GM12801 (cell line): ENCODE results near the gene TBKBP1.

Experiments used
- TF ChIP-seq, protein P1 (sequence below): IDR thresholded peaks from one replicate; pipeline ENCODE4 v1.5.1; 2011; ENCODE audit warnings: control low read depth; ENCODE audit not compliant: insufficient read length; ENCODE audit errors: extremely low read depth

Gene TBKBP1

DNA sequence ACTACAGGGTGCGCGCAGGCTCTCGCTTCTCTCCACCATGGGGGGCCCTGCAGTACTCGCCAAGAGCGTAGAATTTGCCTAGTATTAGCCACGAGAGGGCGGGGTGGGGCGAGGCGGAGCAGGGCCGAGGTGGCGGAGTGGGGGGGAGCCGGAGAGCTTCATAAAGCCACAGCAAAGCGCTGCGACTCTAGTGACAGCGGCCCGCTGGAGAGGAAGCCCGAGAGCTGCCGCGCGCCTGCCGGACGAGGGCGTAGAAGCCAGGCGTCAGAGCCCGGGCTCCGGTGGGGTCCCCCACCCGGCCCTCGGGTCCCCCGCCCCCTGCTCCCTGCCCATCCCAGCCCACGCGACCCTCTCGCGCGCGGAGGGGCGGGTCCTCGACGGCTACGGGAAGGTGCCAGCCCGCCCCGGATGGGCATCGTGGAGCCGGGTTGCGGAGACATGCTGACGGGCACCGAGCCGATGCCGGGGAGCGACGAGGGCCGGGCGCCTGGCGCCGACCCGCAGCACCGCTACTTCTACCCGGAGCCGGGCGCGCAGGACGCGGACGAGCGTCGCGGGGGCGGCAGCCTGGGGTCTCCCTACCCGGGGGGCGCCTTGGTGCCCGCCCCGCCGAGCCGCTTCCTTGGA is 39.2 kb downstream of the TBKBP1 start, which contains the start of gene TBX21:
Gene TBX21, plus strand, starts transcription at position 190 of the 627 bp plus-strand sequence. Its CDS starts 219 bp downstream, at position 409.
- TF ChIP-seq, protein P1, sequence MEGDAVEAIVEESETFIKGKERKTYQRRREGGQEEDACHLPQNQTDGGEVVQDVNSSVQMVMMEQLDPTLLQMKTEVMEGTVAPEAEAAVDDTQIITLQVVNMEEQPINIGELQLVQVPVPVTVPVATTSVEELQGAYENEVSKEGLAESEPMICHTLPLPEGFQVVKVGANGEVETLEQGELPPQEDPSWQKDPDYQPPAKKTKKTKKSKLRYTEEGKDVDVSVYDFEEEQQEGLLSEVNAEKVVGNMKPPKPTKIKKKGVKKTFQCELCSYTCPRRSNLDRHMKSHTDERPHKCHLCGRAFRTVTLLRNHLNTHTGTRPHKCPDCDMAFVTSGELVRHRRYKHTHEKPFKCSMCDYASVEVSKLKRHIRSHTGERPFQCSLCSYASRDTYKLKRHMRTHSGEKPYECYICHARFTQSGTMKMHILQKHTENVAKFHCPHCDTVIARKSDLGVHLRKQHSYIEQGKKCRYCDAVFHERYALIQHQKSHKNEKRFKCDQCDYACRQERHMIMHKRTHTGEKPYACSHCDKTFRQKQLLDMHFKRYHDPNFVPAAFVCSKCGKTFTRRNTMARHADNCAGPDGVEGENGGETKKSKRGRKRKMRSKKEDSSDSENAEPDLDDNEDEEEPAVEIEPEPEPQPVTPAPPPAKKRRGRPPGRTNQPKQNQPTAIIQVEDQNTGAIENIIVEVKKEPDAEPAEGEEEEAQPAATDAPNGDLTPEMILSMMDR = no peak

DNA sequence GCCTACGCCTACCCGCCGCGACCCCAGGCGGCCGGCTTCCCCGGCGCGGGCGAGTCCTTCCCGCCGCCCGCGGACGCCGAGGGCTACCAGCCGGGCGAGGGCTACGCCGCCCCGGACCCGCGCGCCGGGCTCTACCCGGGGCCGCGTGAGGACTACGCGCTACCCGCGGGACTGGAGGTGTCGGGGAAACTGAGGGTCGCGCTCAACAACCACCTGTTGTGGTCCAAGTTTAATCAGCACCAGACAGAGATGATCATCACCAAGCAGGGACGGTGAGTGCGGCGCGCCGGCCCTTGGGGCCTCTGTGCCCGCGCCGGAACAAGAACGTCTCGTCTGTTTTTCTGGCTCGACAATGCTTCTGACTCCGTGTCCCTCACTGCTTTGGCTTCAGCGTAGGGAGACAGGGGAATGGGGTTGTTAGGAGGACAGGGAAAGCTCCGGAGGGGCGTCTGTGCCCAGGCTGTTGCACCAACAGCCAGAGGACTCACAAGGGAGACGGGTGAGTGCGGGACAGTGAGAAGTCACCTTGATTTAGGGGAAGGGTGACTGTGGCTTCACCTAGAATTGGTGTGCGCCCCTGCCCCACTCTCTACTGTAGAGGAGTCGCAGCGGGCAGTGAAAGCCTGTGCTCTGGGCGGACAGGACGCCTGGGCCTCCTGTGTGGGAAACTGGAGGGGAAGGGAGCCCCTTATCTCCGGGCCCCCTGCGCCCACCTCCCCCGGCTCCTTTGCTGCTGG is 39.9 kb downstream of the TBKBP1 start:
- TF ChIP-seq, protein P1 = no peak

DNA sequence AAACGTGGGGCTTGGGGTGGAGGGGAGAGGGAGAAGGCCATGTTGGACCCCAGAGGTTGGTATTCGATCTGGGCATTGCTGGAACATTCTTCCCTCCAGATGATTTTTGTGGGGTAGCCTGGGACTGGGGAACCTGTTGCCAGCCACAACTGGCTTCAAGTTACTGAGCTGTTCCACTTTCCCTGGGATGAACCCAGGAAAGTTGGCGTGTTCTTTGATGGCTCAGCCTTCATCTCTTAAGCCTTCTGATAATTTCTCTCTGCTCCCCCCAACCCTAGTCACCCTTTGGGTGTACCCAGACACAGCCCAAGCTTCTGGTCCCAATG is 41.1 kb downstream of the TBKBP1 start:
- TF ChIP-seq, protein P1 = no peak

DNA sequence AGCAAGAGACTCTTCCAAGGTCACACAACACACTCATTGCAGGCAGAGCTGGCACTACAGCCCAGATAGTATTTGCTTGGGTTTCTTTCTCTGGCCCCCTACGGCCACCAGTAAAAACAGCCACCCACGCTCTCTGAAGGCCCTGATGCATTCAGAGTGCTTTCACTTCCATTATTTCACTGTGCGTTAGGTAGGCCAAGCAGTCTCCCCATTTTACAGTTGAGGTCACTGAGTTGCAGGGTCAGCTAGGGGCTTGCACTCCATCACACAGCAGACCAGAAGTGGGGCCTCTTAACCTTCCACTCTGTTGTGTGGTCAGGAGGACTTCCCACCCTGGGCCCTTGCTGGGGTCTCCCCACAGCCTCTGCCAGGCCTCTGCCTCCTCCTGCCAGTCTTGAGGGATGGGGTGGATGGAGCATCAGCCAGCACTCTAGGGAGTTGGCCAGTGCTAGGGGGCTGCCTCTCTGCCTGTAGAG is 41.6 kb downstream of the TBKBP1 start:
- TF ChIP-seq, protein P1 = no peak

DNA sequence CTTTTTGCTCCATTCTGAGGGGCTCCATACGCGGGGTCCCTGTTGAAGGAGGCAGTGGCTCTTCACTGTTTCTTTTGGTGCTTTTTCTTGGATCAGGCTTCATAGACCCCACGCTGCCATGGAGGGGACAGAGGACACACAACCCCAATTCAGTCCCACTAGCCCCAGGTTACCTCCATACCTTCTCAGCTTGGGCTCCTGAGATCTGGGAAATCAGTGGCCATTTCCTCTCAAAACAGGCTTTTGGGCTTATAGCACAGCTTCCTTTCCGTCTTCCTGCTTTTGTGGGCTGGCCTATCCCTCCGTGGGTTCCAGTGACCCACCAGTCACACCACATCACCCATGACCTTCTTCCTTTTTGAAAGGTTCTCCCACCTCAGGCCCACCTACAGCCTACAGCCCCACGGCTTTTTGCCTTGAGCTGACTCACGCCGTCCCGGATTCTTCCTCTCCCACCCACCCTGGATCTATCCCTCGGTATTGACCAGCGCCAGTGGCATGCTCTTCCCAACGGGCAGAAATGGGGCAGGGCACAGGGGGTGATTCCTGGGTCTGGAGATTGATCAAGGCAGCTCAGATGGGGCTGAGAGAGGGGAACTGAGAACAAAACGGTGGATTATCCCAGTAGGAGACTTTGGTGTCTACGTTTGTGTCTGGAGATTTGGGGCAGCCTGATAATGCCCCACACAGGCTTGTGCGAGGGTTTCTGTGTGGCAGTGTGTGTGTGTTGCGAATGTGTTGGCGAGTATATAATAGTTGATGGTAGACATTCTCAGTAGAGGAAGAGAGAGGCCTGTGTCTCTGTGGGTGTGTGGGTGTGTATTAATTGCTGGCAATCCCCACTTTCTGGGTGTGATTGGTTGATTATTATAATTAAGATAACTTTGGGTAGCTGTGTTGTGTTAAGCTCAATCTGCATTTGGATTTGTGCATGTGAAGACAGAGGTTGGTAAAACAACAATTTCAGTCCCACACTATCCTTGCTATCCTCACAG is 42.8 kb downstream of the TBKBP1 start:
- TF ChIP-seq, protein P1 = no peak

DNA sequence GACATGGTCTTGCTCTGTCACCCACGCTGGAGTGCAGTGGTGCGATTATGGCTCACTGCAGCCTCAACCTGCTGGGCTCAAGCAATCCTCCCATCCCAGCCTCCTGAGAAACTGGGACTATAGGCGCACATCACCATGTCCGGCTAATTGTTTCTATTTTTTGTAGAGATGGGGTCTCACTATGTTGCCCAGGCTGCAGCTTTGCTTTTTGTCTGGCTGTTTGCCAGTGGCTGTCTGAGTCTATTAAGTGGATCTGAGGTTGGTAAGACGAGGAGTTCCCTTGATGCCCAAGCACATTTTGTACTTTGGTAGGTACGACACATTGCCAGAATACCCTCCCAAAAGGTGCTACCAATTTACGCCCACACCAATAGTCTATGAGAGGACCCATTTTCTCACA is 44.2 kb downstream of the TBKBP1 start:
- TF ChIP-seq, protein P1 = no peak

DNA sequence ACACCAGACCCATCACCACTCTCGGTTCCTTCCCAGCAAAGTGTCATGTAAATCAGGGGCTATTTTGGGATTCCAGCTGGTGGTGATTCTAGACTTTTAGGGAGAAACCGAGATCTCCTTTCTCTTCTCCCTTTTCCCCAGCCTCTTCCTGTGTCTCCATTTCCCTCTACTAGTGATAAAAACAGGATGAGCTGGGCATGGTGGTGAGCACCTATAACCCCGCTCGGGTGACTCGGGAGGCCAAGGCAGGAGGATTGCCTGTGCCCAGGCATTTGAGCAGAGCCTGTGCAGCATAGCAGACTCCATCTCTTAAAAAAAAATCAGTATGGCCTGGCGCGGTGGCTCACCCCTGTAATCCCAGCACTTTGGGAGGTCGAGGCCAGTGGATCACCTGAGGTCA is 45.2 kb downstream of the TBKBP1 start:
- TF ChIP-seq, protein P1 = no peak
